HG03354 (cell line): ENCODE measurements around the gene FOXA3.

Experiments used
- ATAC-seq: cut with Tn5 transposase; IDR thresholded peaks from one replicate; pipeline ENCODE4 v1.9.1; 2021; ENCODE audit warnings: mild to moderate bottlenecking; ENCODE audit not compliant: unreplicated experiment, poor library complexity, severe bottlenecking

The FOXA3 gene

GRCh38 chr19:45913874-45914830 lies 50.0 kb downstream of the FOXA3 start, which contains the start of gene NANOS2:
Gene NANOS2, minus strand, starts transcription at chr19:45914778. Its CDS starts 85 bp downstream, at chr19:45914693.
- ATAC-seq, result no peak

GRCh38 chr19:45917421-45918091 lies 53.4 kb downstream of the FOXA3 start:
- ATAC-seq, result no peak

GRCh38 chr19:45918721-45919120 lies 54.6 kb downstream of the FOXA3 start:
- no peak for ATAC-seq

GRCh38 chr19:45919678-45920077 lies 55.6 kb downstream of the FOXA3 start:
- ATAC-seq, result no peak

GRCh38 chr19:45920458-45920857 lies 56.3 kb downstream of the FOXA3 start:
- no peak for ATAC-seq

GRCh38 chr19:45922281-45922680 lies 58.2 kb downstream of the FOXA3 start:
- no peak for ATAC-seq
